ENCODE data around the gene TRPM7. TPM values are rescaled to one million over a fixed set of nuclear protein-coding genes. Genes with fewer than 3 reads are reported as not detected.

TRPM7 gene
- total RNA-seq, result 22.7 and 41.6 TPM in 2 replicates

GRCh38 chr15:50686469-50687301 lies at the start of gene TRPM7:
TRPM7 (minus strand) TSS chr15:50686797; CDS start chr15:50686533, 264 bp downstream.

GRCh38 chr15:50546566-50546965 lies 140.0 kb downstream of the TRPM7 start, which contains the start of gene USP50:
USP50 (minus strand) TSS chr15:50546666; CDS start chr15:50546525, 141 bp downstream.

Other genes starting within 250 kb of the TRPM7 start
- not detected in 2 replicates for gene USP50, start 140.1 kb downstream of the TRPM7 start, total RNA-seq
- gene SPPL2A, start 78.9 kb upstream of the TRPM7 start, total RNA-seq, result 32.5 and 68.7 TPM in 2 replicates
- gene AP4E1, start 221.9 kb upstream of the TRPM7 start, total RNA-seq, result 9.4 and 11.1 TPM in 2 replicates

All from epithelial cell of umbilical artery (primary cell).